Common myeloid progenitor, CD34-positive (primary cell): ENCODE measurements around the gene LSS.

Experiments used
- CTCF ChIA-PET: fragments of 350-600 bp; sonication (Branson Sonifier 250); formaldehyde crosslinking; loops from one replicate; lab custom pipeline; 2021; ENCODE audit warnings: antibody characterized with exemption; lab: Charles Lee
- POLR2A ChIA-PET: fragments of 350-600 bp; sonication (Branson Sonifier 250); formaldehyde crosslinking; loops from one replicate; lab custom pipeline; 2021; ENCODE audit warnings: antibody characterized with exemption; lab: Charles Lee
- DNase-seq, 3 donors: peaks; one replicate each; pipeline versions ENCODE4 v3.0.0 to v3.0.0-alpha.2; 2013
- H3K27ac ChIP-seq, 2 experiments: 1 replicate in 1 of 2; 2 replicates in 1 of 2; pipeline ENCODE4 v1.7.0; 2013; ENCODE audit warnings: inconsistent platforms in 2 of 2, low read length in 2 of 2, mild to moderate bottlenecking in 2 of 2, low read depth in 1 of 2, moderate library complexity in 1 of 2; ENCODE audit not compliant: severe bottlenecking in 2 of 2, insufficient read depth in 1 of 2, poor library complexity in 1 of 2
- H3K27me3 ChIP-seq, 5 experiments: replicated peaks in 2 of 5; 1 replicate in 3 of 5; 2 replicates in 2 of 5; pipeline versions ENCODE4 v1.6.1 to v1.7.0; 2013; ENCODE audit warnings: low read length in 4 of 5, mild to moderate bottlenecking in 2 of 5, moderate library complexity in 2 of 5, inconsistent platforms in 1 of 5; ENCODE audit not compliant: insufficient read depth in 5 of 5, control insufficient read depth in 4 of 5
- H3K36me3 ChIP-seq, 4 experiments: 1 replicate in 2 of 4; 2 replicates in 2 of 4; pipeline versions ENCODE4 v1.6.1 to v1.7.0; 2013; ENCODE audit warnings: low read length in 3 of 4, control low read depth in 1 of 4, mild to moderate bottlenecking in 1 of 4; ENCODE audit not compliant: control insufficient read depth in 4 of 4, insufficient read depth in 4 of 4
- H3K4me1 ChIP-seq, 4 experiments: 1 replicate in 3 of 4; 2 replicates in 1 of 4; pipeline versions ENCODE4 v1.6.1 to v1.7.1; 2013; ENCODE audit warnings: low read length in 3 of 4, mild to moderate bottlenecking in 3 of 4, control low read depth in 1 of 4, inconsistent platforms in 1 of 4, moderate library complexity in 1 of 4; ENCODE audit not compliant: control insufficient read depth in 4 of 4, insufficient read depth in 4 of 4; ENCODE audit errors: control extremely low read depth in 1 of 4
- H3K4me3 ChIP-seq, 7 experiments: 1 replicate in 4 of 7; 2 replicates in 3 of 7; pipeline versions ENCODE4 v1.5.1 to v1.7.0; 2013; ENCODE audit warnings: mild to moderate bottlenecking in 7 of 7, low read length in 6 of 7, moderate library complexity in 6 of 7, inconsistent platforms in 2 of 7, low read depth in 2 of 7, control low read depth in 1 of 7; ENCODE audit not compliant: insufficient read depth in 4 of 7, control insufficient read depth in 1 of 7; ENCODE audit errors: extremely low read depth in 1 of 7
- H3K9me3 ChIP-seq, 5 experiments: 1 replicate in 4 of 5; 2 replicates in 1 of 5; pipeline versions ENCODE4 v1.6.1 to v1.7.1; 2013; ENCODE audit warnings: low read length in 4 of 5, mild to moderate bottlenecking in 2 of 5, inconsistent platforms in 1 of 5, low read depth in 1 of 5, moderate library complexity in 1 of 5; ENCODE audit not compliant: control insufficient read depth in 4 of 5, insufficient read depth in 2 of 5; ENCODE audit errors: control extremely low read depth in 1 of 5
- WGBS: methylation state at CpG from one replicate; pipeline ENCODE4 v1.1.5; 2013; ENCODE audit not compliant: insufficient coverage; 5-methylcytosine and 5-hydroxymethylcytosine counted together

Gene LSS

GRCh38 chr21:46247699-46248421 lies 19.3 kb upstream of the LSS start:
- Histone ChIP-seq H3K27me3 (no peaks in the 10 kb centered on the region), H3K4me1 (peaks cover 0 to 2% (median 0%) of the 10 kb centered on the region in 4 experiments), H3K36me3 (peaks cover 26 to 89% (median 66%) of the 10 kb centered on the region in 4 experiments), H3K27ac (peak overlapping the region in 1 of 2 experiments; percentile 26), H3K4me3 (no peak overlapping the region), H3K9me3 (no peaks in the 10 kb centered on the region)
- ChIA-PET POLR2A (no interaction called here), CTCF (interaction anchor here (1.1 kb wide), 1 partner anchor 50 kb away, joined by 3 read pairs; no protein-coding TSS in a partner anchor)
- no peak for DNase-seq
- WGBS, result 100% methylated on average over 3 of the region's 3 CpGs

GRCh38 chr21:46246345-46246744 lies 17.8 kb upstream of the LSS start:
- Histone ChIP-seq H3K36me3 (peaks cover 33 to 91% (median 70%) of the 10 kb centered on the region in 4 experiments), H3K27me3 (no peaks in the 10 kb centered on the region), H3K9me3 (no peaks in the 10 kb centered on the region), H3K4me1 (no peaks in the 10 kb centered on the region), H3K27ac (no peak overlapping the region), H3K4me3 (no peak overlapping the region)
- 97% methylated on average over 3 of the region's 6 CpGs for WGBS
- ChIA-PET POLR2A (interaction anchor here (0.6 kb wide), 1 partner anchor 16 kb away, joined by 4 read pairs; no protein-coding TSS in a partner anchor), CTCF (interaction anchor here (0.7 to 1.6 kb wide), 3 partner anchors 11 to 276 kb away, joined by 3 to 4 read pairs (median 3); no protein-coding TSS in a partner anchor)
- no peak for DNase-seq

GRCh38 chr21:46245213-46245915 lies 16.8 kb upstream of the LSS start:
- Histone ChIP-seq H3K27ac (no peak overlapping the region), H3K4me3 (no peak overlapping the region), H3K27me3 (no peaks in the 10 kb centered on the region), H3K9me3 (no peaks in the 10 kb centered on the region), H3K36me3 (peaks cover 34 to 91% (median 72%) of the 10 kb centered on the region in 4 experiments), H3K4me1 (no peaks in the 10 kb centered on the region)
- CTCF ChIA-PET, result interaction anchor here (1.6 kb wide), 1 partner anchor 12 kb away, joined by 4 read pairs; no protein-coding TSS in a partner anchor
- no peak for DNase-seq
- POLR2A ChIA-PET, result interaction anchor here (0.6 kb wide), 1 partner anchor 16 kb away, joined by 3 read pairs; no protein-coding TSS in a partner anchor
- WGBS, result 100% methylated on average over 1 of the region's 3 CpGs

GRCh38 chr21:46244602-46245001 lies 16.0 kb upstream of the LSS start:
- H3K4me1 ChIP-seq, result no peaks in the 10 kb centered on the region
- POLR2A ChIA-PET, result no interaction called here
- CTCF ChIA-PET, result interaction anchor here (1.2 kb wide), 1 partner anchor 14 kb away, joined by 5 read pairs; no protein-coding TSS in a partner anchor
- H3K9me3 ChIP-seq, result no peaks in the 10 kb centered on the region
- no peak for DNase-seq
- H3K27ac ChIP-seq, result no peak overlapping the region
- WGBS, result 98% methylated on average over 5 of the region's 8 CpGs
- H3K36me3 ChIP-seq, result peaks cover 32 to 91% (median 74%) of the 10 kb centered on the region in 4 experiments
- no peak overlapping the region for H3K4me3 ChIP-seq
- H3K27me3 ChIP-seq, result no peaks in the 10 kb centered on the region

GRCh38 chr21:46243960-46244361 lies 15.4 kb upstream of the LSS start:
- POLR2A ChIA-PET, result no interaction called here

GRCh38 chr21:46243325-46243724 lies 14.8 kb upstream of the LSS start:
- Histone ChIP-seq H3K27ac (no peak overlapping the region), H3K27me3 (no peaks in the 10 kb centered on the region), H3K4me1 (no peaks in the 10 kb centered on the region), H3K9me3 (no peaks in the 10 kb centered on the region), H3K36me3 (peaks cover 38 to 93% (median 81%) of the 10 kb centered on the region in 4 experiments), H3K4me3 (no peak overlapping the region)
- CTCF ChIA-PET, result interaction anchor here (0.6 to 2.2 kb wide), 2 partner anchors 10 to 124 kb away, joined by 3 to 6 read pairs; no protein-coding TSS in a partner anchor
- POLR2A ChIA-PET, result no interaction called here
- no peak for DNase-seq
- 96% methylated on average over 6 of the region's 8 CpGs for WGBS

More at GRCh38 chr21:46243960-46244361, 15.4 kb upstream of the LSS start:
- Histone ChIP-seq H3K36me3 (peaks cover 35 to 93% (median 78%) of the 10 kb centered on the region in 4 experiments), H3K27me3 (no peaks in the 10 kb centered on the region), H3K27ac (peak overlapping the region in 1 of 2 experiments; percentile 56), H3K4me1 (no peaks in the 10 kb centered on the region), H3K4me3 (no peak overlapping the region), H3K9me3 (no peaks in the 10 kb centered on the region)
- no peak for DNase-seq
- CTCF ChIA-PET, result interaction anchor here (0.6 to 2.2 kb wide), 3 partner anchors 11 to 123 kb away, joined by 3 to 6 read pairs (median 5); no protein-coding TSS in a partner anchor
- WGBS, result 100% methylated on average over 3 of the region's 3 CpGs
